ENCODE measurements around the gene FBXO3.
"Not testable (repeated sequence)": the region's sequence is repeated elsewhere in the genome, so short reads cannot be mapped to it uniquely, and the experiment has no call there.

DNA sequence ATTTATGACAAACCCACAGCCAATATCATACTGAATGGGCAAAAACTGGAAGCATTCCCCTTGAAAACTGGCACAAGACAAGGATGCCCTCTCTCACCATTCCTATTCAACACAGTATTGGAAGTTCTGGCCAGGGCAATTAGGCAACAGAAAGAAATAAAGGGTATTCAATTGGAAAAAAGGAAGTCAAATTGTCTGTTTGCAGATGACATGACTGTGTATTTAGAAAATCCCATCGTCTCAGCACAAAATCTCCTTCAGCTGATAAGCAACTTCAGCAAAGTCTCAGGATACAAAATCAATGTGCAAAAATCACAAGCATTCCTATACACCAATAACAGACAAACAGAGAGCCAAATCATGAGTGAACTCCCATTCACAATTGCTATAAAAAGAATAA, 46.8 kb downstream of the FBXO3 start:
- TF ChIP-seq, protein P1, sequence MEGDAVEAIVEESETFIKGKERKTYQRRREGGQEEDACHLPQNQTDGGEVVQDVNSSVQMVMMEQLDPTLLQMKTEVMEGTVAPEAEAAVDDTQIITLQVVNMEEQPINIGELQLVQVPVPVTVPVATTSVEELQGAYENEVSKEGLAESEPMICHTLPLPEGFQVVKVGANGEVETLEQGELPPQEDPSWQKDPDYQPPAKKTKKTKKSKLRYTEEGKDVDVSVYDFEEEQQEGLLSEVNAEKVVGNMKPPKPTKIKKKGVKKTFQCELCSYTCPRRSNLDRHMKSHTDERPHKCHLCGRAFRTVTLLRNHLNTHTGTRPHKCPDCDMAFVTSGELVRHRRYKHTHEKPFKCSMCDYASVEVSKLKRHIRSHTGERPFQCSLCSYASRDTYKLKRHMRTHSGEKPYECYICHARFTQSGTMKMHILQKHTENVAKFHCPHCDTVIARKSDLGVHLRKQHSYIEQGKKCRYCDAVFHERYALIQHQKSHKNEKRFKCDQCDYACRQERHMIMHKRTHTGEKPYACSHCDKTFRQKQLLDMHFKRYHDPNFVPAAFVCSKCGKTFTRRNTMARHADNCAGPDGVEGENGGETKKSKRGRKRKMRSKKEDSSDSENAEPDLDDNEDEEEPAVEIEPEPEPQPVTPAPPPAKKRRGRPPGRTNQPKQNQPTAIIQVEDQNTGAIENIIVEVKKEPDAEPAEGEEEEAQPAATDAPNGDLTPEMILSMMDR (IDR thresholded peaks at IDR 0.05 in 2 of 3, conservative IDR thresholded peaks at IDR 0.05 in 1 of 3; ENCODE audit: borderline replicate concordance in 1 of 3, insufficient read depth in 1 of 3, low read depth in 2 of 3, low read length in 2 of 3) = not testable (repeated sequence)
- not testable (repeated sequence) for TF ChIP-seq POLR2A (IDR thresholded peaks at IDR 0.05; ENCODE audit: borderline replicate concordance, extremely low read depth, insufficient read depth, insufficient read length); FOSL1 (IDR thresholded peaks at IDR 0.05; ENCODE audit: low read depth); YY1 (IDR thresholded peaks at IDR 0.05; ENCODE audit: extremely low read depth, insufficient replicate concordance, low read depth, low read length); POLR2AphosphoS5 (IDR thresholded peaks at IDR 0.05; ENCODE audit: low read depth, low read length); RAD21 (IDR thresholded peaks at IDR 0.05; ENCODE audit: low read depth); EZH2 (IDR thresholded peaks at IDR 0.05); EZH2phosphoT487 (IDR thresholded peaks at IDR 0.05; ENCODE audit: borderline replicate concordance); ELF1 (IDR thresholded peaks at IDR 0.05; ENCODE audit: borderline replicate concordance, low read depth)
- TF ChIP-seq, protein P2, sequence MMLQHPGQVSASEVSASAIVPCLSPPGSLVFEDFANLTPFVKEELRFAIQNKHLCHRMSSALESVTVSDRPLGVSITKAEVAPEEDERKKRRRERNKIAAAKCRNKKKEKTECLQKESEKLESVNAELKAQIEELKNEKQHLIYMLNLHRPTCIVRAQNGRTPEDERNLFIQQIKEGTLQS (IDR thresholded peaks at IDR 0.05) = not testable (repeated sequence)
- TF ChIP-seq, protein P3, sequence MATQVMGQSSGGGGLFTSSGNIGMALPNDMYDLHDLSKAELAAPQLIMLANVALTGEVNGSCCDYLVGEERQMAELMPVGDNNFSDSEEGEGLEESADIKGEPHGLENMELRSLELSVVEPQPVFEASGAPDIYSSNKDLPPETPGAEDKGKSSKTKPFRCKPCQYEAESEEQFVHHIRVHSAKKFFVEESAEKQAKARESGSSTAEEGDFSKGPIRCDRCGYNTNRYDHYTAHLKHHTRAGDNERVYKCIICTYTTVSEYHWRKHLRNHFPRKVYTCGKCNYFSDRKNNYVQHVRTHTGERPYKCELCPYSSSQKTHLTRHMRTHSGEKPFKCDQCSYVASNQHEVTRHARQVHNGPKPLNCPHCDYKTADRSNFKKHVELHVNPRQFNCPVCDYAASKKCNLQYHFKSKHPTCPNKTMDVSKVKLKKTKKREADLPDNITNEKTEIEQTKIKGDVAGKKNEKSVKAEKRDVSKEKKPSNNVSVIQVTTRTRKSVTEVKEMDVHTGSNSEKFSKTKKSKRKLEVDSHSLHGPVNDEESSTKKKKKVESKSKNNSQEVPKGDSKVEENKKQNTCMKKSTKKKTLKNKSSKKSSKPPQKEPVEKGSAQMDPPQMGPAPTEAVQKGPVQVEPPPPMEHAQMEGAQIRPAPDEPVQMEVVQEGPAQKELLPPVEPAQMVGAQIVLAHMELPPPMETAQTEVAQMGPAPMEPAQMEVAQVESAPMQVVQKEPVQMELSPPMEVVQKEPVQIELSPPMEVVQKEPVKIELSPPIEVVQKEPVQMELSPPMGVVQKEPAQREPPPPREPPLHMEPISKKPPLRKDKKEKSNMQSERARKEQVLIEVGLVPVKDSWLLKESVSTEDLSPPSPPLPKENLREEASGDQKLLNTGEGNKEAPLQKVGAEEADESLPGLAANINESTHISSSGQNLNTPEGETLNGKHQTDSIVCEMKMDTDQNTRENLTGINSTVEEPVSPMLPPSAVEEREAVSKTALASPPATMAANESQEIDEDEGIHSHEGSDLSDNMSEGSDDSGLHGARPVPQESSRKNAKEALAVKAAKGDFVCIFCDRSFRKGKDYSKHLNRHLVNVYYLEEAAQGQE (IDR thresholded peaks at IDR 0.05; ENCODE audit: low read depth) = not testable (repeated sequence)
